Measurements from ENCODE around the gene PCCA. TPM values are rescaled to one million over a fixed set of nuclear protein-coding genes. Genes with fewer than 3 reads are reported as not detected.

PCCA gene
- total RNA-seq, 1 donor from 2014 or later: 229 TPM

DNA sequence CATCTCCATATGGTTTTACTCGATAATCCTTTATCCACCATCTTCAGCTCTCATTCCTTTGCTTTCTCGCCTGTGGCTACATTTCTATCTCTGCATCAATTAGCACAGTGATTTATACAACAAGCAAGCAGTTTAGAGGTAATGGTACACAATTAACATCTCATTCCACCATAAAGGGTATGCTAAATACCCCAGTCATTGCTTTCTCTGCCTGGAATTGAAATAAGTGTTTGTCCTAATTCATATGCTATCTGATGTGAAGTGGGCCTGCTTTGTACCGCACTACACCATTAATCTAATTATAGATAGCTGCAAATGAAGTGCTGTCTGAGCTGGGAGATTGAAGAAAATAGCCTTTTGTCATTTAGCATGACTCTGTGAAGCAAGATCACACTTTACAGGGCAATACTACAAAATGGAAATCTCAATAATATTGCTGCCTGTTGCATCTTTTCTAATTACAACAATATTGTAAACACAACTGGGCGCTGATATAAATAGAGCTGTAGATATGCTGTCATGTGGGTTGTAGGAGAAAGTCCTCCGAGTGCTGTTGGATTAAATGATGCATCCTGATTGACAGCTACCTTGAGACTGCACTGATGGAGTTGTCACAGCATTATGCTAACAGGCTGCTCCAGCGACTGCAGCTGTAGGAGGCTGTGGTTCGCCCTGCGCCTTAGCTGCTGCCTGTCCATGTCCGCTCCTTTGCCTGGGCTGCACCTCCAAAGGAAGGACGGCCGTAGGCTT is 421.5 kb downstream of the PCCA start:
- no peaks in the 10 kb centered on the region for H3K9me3 ChIP-seq (ENCODE audit: control insufficient read depth in 3 of 3, low read length in 3 of 3)
- H3K36me3 ChIP-seq (ENCODE audit: control insufficient read depth in 3 of 3, insufficient read depth in 3 of 3, low read length in 3 of 3): no peaks in the 10 kb centered on the region
- H3K4me1 ChIP-seq (ENCODE audit: control insufficient read depth in 3 of 3, insufficient read depth in 3 of 3, low read length in 3 of 3): peaks cover 0 to 4% (median 0%) of the 10 kb centered on the region in 3 donors
- H3K27me3 ChIP-seq (ENCODE audit: control insufficient read depth in 3 of 3, insufficient read depth in 3 of 3, low read length in 3 of 3): no peaks in the 10 kb centered on the region
- H3K4me3 ChIP-seq (ENCODE audit: low read length in 3 of 3): no peak overlapping the region
- H3K27ac ChIP-seq (ENCODE audit: low read depth, low read length): no peak overlapping the region
- no peak overlapping the region for H3K9ac ChIP-seq (ENCODE audit: low read depth in 1 of 3, low read length in 3 of 3)

DNA sequence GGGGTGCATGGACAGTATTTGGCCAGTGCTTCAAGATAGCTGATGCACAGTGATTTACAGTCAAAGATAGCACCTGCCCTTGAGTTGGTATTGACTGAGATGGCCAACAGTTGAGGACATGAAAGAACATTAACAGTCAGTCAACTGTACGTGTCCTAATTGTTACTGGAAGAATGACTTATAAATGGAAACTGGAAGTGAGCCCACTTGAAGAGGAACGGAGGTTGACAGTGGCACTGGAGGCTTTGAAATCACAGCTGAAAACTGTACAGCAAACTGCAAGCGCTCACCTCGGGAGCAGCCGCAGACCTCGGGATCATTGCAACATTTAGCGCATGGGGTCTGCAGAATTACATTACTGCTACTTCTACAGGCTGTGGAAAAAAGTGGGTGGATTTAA is 422.6 kb downstream of the PCCA start:
- no peak overlapping the region for H3K9ac ChIP-seq (ENCODE audit: low read depth in 1 of 3, low read length in 3 of 3)
- no peak overlapping the region for H3K27ac ChIP-seq (ENCODE audit: low read depth, low read length)
- no peaks in the 10 kb centered on the region for H3K27me3 ChIP-seq (ENCODE audit: control insufficient read depth in 3 of 3, insufficient read depth in 3 of 3, low read length in 3 of 3)
- H3K9me3 ChIP-seq (ENCODE audit: control insufficient read depth in 3 of 3, low read length in 3 of 3): no peaks in the 10 kb centered on the region
- H3K36me3 ChIP-seq (ENCODE audit: control insufficient read depth in 3 of 3, insufficient read depth in 3 of 3, low read length in 3 of 3): no peaks in the 10 kb centered on the region
- H3K4me3 ChIP-seq (ENCODE audit: low read length in 3 of 3): no peak overlapping the region
- H3K4me1 ChIP-seq (ENCODE audit: control insufficient read depth in 3 of 3, insufficient read depth in 3 of 3, low read length in 3 of 3): peaks cover 0 to 4% (median 0%) of the 10 kb centered on the region in 3 donors

DNA sequence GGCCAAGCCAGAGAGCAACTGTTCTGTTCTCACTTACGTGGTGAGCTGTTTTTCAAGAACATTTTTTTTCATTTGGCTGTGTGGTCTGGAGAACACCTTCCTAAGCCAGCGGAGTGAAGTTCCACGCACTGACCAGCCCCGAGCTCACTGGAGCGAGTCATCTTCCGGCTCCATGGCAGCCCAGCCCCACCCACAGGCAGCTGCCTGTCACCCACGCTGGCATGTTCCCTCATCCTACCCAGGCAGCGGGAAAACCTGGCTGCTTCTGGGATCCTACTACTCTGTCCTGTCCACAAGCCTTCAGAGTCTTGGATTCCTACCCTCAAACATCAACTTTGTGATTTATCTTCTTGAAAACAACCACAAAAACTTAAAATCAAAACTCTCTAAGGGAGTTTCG is 423.5 kb downstream of the PCCA start:
- H3K4me1 ChIP-seq (ENCODE audit: control insufficient read depth in 3 of 3, insufficient read depth in 3 of 3, low read length in 3 of 3): peaks cover 0 to 4% (median 0%) of the 10 kb centered on the region in 3 donors
- no peaks in the 10 kb centered on the region for H3K36me3 ChIP-seq (ENCODE audit: control insufficient read depth in 3 of 3, insufficient read depth in 3 of 3, low read length in 3 of 3)
- no peak overlapping the region for H3K4me3 ChIP-seq (ENCODE audit: low read length in 3 of 3)
- no peaks in the 10 kb centered on the region for H3K27me3 ChIP-seq (ENCODE audit: control insufficient read depth in 3 of 3, insufficient read depth in 3 of 3, low read length in 3 of 3)
- H3K9me3 ChIP-seq (ENCODE audit: control insufficient read depth in 3 of 3, low read length in 3 of 3): no peaks in the 10 kb centered on the region
- H3K27ac ChIP-seq (ENCODE audit: low read depth, low read length): no peak overlapping the region
- no peak overlapping the region for H3K9ac ChIP-seq (ENCODE audit: low read depth in 1 of 3, low read length in 3 of 3)

DNA sequence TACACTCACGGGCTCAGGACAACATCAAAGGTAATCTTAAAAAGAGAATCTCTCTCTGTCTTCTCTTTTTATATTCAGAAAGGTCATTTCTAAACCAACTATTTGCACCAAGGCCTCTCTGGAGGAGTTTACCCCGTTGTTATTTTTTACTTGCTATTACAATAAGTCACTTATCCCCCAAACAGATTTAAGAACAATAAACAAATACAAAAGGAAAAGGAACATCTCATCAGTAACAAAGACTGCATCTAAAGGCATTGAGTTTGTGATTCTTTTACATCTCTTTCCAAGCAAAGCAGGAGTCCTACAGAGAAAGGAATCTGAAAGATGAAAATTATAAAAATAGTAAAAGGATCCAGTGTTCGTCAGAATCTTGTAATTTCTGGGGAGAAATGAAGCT is 424.3 kb downstream of the PCCA start:
- H3K9me3 ChIP-seq (ENCODE audit: control insufficient read depth in 3 of 3, low read length in 3 of 3): no peaks in the 10 kb centered on the region
- H3K9ac ChIP-seq (ENCODE audit: low read depth in 1 of 3, low read length in 3 of 3): no peak overlapping the region
- no peak overlapping the region for H3K27ac ChIP-seq (ENCODE audit: low read depth, low read length)
- no peak overlapping the region for H3K4me3 ChIP-seq (ENCODE audit: low read length in 3 of 3)
- H3K36me3 ChIP-seq (ENCODE audit: control insufficient read depth in 3 of 3, insufficient read depth in 3 of 3, low read length in 3 of 3): no peaks in the 10 kb centered on the region
- H3K4me1 ChIP-seq (ENCODE audit: control insufficient read depth in 3 of 3, insufficient read depth in 3 of 3, low read length in 3 of 3): peaks cover 0 to 4% (median 0%) of the 10 kb centered on the region in 3 donors
- H3K27me3 ChIP-seq (ENCODE audit: control insufficient read depth in 3 of 3, insufficient read depth in 3 of 3, low read length in 3 of 3): no peaks in the 10 kb centered on the region

DNA sequence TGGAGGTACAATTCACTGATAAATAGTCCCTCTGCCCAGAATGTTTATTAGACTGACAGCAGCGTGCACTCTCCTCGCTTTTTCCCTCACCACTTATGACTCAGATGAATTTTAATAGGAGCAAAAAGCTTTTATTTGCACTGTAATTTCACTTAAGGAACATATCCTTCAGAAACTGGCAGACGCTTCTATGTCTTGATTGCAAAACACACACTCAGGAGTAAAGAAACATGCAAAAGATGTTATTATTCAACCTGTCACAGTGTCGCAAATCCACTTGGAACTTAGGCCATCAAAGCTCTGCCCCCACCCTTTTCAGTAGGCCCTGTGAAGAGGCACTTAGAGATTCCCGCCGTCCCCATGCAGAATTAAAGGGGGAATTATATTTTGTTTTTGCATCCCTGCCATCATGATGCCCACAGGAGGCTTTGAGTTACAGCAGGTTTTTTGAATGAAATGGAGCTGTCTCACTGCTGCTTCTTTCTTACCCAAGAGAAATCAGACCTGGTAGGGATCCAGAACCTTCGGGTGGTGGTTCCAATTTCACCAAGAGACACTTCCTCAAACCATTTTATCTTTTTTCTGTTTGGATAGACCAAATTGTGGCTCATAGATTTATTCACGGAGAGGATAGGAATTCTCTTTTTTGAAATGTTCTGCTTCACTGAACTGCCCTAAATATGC is 425.2 kb downstream of the PCCA start:
- Histone ChIP-seq H3K36me3 (ENCODE audit: control insufficient read depth in 3 of 3, insufficient read depth in 3 of 3, low read length in 3 of 3) (no peaks in the 10 kb centered on the region), H3K9me3 (ENCODE audit: control insufficient read depth in 3 of 3, low read length in 3 of 3) (no peaks in the 10 kb centered on the region), H3K4me1 (ENCODE audit: control insufficient read depth in 3 of 3, insufficient read depth in 3 of 3, low read length in 3 of 3) (peaks cover 0 to 4% (median 0%) of the 10 kb centered on the region in 3 donors), H3K4me3 (ENCODE audit: low read length in 3 of 3) (no peak overlapping the region), H3K27me3 (ENCODE audit: control insufficient read depth in 3 of 3, insufficient read depth in 3 of 3, low read length in 3 of 3) (no peaks in the 10 kb centered on the region), H3K27ac (ENCODE audit: low read depth, low read length) (no peak overlapping the region), H3K9ac (ENCODE audit: low read depth in 1 of 3, low read length in 3 of 3) (no peak overlapping the region)

DNA sequence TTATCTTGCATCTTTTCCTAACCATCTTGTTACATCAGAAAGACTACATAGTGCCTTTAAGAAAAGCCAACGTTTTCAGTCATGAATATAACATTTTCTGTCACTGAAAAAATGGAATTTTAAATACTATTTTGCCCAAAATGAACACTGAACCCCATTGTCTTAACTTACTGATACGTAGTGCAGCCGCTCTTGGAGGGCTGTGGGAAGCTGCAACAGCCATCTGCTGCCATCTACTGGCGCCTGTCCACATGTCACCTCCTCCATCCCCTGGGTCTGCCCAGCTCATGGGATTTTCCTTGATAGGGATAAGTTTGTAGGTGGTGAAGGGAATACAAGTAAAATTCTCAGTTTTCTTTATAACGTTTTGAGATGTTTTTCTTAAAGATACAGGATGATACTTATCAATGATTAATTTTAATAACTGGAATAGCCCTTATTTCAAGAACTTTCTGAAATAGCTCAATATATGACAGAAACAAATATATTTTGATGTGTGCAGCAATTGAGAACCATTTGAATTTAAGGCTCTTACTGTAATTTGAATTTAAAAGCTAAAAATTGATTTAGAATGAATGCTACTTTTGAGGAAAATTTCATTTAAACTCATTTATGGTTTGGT is 426.0 kb downstream of the PCCA start:
- no peaks in the 10 kb centered on the region for H3K36me3 ChIP-seq (ENCODE audit: control insufficient read depth in 3 of 3, insufficient read depth in 3 of 3, low read length in 3 of 3)
- no peaks in the 10 kb centered on the region for H3K27me3 ChIP-seq (ENCODE audit: control insufficient read depth in 3 of 3, insufficient read depth in 3 of 3, low read length in 3 of 3)
- H3K9ac ChIP-seq (ENCODE audit: low read depth in 1 of 3, low read length in 3 of 3): no peak overlapping the region
- H3K4me3 ChIP-seq (ENCODE audit: low read length in 3 of 3): no peak overlapping the region
- H3K9me3 ChIP-seq (ENCODE audit: control insufficient read depth in 3 of 3, low read length in 3 of 3): no peaks in the 10 kb centered on the region
- H3K4me1 ChIP-seq (ENCODE audit: control insufficient read depth in 3 of 3, insufficient read depth in 3 of 3, low read length in 3 of 3): peaks cover 0 to 4% (median 0%) of the 10 kb centered on the region in 3 donors
- no peak overlapping the region for H3K27ac ChIP-seq (ENCODE audit: low read depth, low read length)

DNA sequence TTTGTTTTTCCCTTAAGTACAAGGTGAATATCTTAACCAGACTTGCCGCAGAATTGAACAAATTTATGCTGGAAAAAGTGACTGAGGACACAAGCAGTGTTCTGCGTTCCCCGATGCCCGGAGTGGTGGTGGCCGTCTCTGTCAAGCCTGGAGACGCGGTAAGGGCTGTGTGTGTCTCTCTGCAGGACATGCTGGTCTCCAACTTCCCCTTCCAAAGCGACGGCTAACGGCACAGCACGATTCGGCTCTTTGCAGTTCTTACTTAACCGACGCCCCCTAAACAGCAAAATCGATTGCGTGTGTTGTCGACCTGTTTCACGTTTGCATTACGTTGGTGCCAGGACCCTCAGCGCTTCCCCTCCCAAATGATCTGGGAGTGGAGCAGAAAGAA is 426.5 kb downstream of the PCCA start:
- Histone ChIP-seq H3K27me3 (ENCODE audit: control insufficient read depth in 3 of 3, insufficient read depth in 3 of 3, low read length in 3 of 3) (no peaks in the 10 kb centered on the region), H3K9ac (ENCODE audit: low read depth in 1 of 3, low read length in 3 of 3) (no peak overlapping the region), H3K4me3 (ENCODE audit: low read length in 3 of 3) (no peak overlapping the region), H3K36me3 (ENCODE audit: control insufficient read depth in 3 of 3, insufficient read depth in 3 of 3, low read length in 3 of 3) (no peaks in the 10 kb centered on the region), H3K9me3 (ENCODE audit: control insufficient read depth in 3 of 3, low read length in 3 of 3) (no peaks in the 10 kb centered on the region), H3K4me1 (ENCODE audit: control insufficient read depth in 3 of 3, insufficient read depth in 3 of 3, low read length in 3 of 3) (peaks cover 0 to 4% (median 0%) of the 10 kb centered on the region in 3 donors), H3K27ac (ENCODE audit: low read depth, low read length) (no peak overlapping the region)

DNA sequence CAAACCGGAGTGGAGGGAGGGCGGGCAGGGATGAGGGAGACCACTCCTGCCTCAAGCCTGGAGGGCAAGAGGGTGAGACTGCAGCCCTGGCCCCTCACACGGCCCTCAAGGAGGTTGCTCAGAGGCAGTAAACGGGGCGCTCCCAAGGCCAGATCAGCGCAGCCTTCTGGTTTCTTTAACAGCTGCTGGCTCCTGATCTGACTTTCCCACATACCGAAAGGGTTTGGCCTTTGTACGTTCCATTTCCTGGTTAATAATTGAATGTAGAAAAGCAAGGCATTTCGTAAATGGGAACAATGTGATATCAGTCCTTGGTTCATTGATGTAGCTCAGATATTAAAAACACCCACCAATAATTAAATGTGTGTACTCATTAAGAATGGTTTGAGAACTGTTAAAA is 428.2 kb downstream of the PCCA start:
- no peaks in the 10 kb centered on the region for H3K9me3 ChIP-seq (ENCODE audit: control insufficient read depth in 3 of 3, low read length in 3 of 3)
- H3K27ac ChIP-seq (ENCODE audit: low read depth, low read length): no peak overlapping the region
- no peak overlapping the region for H3K9ac ChIP-seq (ENCODE audit: low read depth in 1 of 3, low read length in 3 of 3)
- H3K4me3 ChIP-seq (ENCODE audit: low read length in 3 of 3): no peak overlapping the region
- no peaks in the 10 kb centered on the region for H3K27me3 ChIP-seq (ENCODE audit: control insufficient read depth in 3 of 3, insufficient read depth in 3 of 3, low read length in 3 of 3)
- H3K4me1 ChIP-seq (ENCODE audit: control insufficient read depth in 3 of 3, insufficient read depth in 3 of 3, low read length in 3 of 3): no peaks in the 10 kb centered on the region
- H3K36me3 ChIP-seq (ENCODE audit: control insufficient read depth in 3 of 3, insufficient read depth in 3 of 3, low read length in 3 of 3): no peaks in the 10 kb centered on the region

DNA sequence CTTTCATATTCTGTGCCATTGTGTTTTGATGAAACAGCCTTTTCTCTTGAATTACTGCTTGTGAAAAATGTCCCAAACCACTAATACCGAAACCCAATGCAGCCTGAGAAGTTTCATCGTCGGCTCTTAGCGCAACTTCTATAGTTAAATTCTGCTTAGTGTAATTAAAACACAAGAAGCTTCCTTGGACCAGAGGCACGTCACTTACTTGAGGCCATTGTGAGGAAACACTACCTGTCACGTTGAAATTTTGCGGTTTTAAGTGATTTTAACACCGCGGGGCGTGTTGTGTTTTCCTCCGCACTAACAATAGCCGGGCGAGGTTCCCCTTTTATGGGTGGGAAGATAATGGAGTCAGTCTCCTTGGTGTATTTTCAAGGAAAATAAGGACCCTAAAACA is 428.8 kb downstream of the PCCA start:
- Histone ChIP-seq H3K27me3 (ENCODE audit: control insufficient read depth in 3 of 3, insufficient read depth in 3 of 3, low read length in 3 of 3) (no peaks in the 10 kb centered on the region), H3K4me3 (ENCODE audit: low read length in 3 of 3) (no peak overlapping the region), H3K9me3 (ENCODE audit: control insufficient read depth in 3 of 3, low read length in 3 of 3) (no peaks in the 10 kb centered on the region), H3K4me1 (ENCODE audit: control insufficient read depth in 3 of 3, insufficient read depth in 3 of 3, low read length in 3 of 3) (no peaks in the 10 kb centered on the region), H3K36me3 (ENCODE audit: control insufficient read depth in 3 of 3, insufficient read depth in 3 of 3, low read length in 3 of 3) (no peaks in the 10 kb centered on the region), H3K27ac (ENCODE audit: low read depth, low read length) (no peak overlapping the region), H3K9ac (ENCODE audit: low read depth in 1 of 3, low read length in 3 of 3) (no peak overlapping the region)

DNA sequence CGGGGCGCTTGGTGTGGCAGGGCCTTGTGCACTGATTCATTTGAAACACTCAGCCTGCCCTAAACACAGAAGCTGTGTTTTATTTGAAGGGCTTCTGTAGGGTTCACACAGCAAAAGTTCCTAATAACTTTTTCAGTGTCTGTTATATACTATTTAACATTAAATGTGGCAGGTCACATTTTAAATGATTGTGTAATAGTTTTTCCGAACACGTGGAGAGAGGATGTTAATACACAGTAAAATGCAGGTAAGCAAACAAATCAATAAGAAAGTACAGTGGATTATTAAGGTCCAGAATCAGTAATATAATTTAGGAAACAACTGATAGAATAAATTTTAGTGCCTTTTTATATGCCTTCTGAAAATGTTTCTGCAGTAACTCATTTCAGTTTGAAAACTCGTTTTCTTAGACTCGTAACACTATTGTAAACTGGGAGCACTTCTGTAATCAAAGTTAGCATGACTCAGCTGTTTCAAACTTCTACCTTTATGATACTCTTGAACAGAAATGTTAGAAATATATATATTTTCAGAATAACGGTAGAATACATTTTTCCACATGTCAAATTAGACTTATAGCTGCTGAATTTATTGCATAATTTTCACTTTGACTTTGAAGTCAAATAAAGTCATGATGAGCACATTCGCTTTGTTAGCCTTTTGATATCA is 429.6 kb downstream of the PCCA start:
- Histone ChIP-seq H3K27me3 (ENCODE audit: control insufficient read depth in 3 of 3, insufficient read depth in 3 of 3, low read length in 3 of 3) (no peaks in the 10 kb centered on the region), H3K4me1 (ENCODE audit: control insufficient read depth in 3 of 3, insufficient read depth in 3 of 3, low read length in 3 of 3) (no peaks in the 10 kb centered on the region), H3K9me3 (ENCODE audit: control insufficient read depth in 3 of 3, low read length in 3 of 3) (no peaks in the 10 kb centered on the region), H3K9ac (ENCODE audit: low read depth in 1 of 3, low read length in 3 of 3) (no peak overlapping the region), H3K4me3 (ENCODE audit: low read length in 3 of 3) (no peak overlapping the region), H3K27ac (ENCODE audit: low read depth, low read length) (no peak overlapping the region), H3K36me3 (ENCODE audit: control insufficient read depth in 3 of 3, insufficient read depth in 3 of 3, low read length in 3 of 3) (no peaks in the 10 kb centered on the region)
